HG02571 (cell line): ENCODE results near the gene ADRA2C.

Experiments used
- ATAC-seq: cut with Tn5 transposase; IDR thresholded peaks from one replicate; pipeline ENCODE4 v1.9.1; 2021; ENCODE audit warnings: mild to moderate bottlenecking, moderate library complexity; ENCODE audit not compliant: unreplicated experiment

ADRA2C gene

DNA sequence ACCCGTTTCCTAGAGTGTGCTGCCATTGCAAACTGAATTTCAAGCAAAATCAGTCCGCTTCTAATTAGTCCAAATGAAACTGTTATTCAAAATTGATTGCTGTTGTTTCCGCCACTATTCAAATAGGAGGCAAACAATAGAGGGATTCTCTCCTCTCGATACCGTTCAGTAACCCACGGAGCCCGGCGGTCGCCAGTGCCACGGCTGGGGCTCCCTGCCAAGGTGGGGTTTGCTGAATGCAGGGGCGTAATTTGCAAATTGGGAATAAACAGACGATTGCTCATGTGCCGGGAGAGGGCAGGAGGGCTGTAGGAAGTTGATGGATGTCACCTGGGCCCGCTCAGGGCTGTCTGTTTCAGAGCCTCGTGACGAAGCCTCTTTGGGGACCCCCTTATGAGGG, 8.8 kb downstream of the ADRA2C start:
- ATAC-seq = no peak

DNA sequence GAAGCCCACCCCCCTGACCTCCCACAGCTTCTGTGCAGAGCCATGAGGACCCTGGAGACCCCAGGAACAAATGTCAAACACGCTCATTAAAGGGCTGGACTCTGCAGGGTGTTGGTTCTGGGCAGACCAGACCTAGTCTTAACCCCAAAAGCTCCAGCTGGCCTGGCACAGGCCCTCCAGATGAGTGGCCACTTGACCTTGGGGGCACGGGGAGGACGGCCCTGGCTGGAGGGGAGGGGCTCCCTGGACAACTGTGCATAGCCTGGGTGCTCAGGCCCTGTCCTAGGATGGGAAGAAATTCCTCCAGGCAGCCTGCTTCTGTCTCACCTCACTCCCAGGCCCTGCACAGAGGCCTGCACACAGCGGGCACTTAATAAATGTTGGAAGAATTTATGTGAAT, 9.4 kb downstream of the ADRA2C start:
- no peak for ATAC-seq

- ATAC-seq = no peak
Observed at GRCh38 chr4:3776166-3777032, 10.2 kb downstream of the ADRA2C start.

GRCh38 chr4:3777033-3777390, 10.8 kb downstream of the ADRA2C start:
- ATAC-seq = no peak

- ATAC-seq = no peak
Observed at GRCh38 chr4:3777669-3778068, 11.5 kb downstream of the ADRA2C start.

GRCh38 chr4:3779509-3779908, 13.3 kb downstream of the ADRA2C start:
- no peak for ATAC-seq

DNA sequence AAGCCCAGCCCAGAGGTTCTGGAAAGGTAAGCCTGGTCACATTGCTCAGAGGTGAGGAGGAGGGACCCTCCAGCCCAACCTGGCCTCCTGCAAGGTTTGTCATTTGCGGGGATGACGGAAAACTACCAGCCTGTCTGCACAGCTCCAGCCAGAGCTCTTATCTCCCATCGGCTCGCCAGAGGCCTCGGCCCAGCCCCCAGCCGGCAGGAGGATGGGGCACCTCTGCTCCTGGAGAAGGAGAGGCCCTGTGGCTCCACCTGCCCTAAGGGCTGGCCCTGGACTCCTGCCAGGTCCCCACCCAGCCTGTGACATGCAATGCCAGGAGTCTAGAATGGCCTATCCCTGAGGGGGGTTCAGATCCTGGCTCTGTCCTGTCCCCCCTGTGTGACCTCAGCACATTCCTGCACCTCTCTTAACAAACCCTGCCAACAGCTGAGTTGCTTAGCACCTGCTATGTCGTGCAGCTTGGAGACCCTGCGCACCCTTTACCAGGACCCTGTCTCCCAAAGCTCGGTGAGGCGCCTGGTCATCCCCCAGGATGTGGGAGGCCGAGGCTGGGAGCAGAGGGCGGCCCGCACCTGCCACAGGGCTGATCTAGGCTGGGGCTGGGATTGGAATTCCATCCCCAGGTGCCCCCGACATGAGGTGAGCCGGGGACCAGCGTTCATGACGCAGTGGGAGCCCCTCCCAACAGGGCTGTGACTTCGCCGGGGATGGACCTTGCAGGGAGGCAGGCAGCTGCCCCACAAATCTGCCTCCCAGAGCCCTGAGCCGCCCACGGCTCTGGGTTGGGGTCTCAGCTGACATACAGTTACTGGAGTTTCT, 14.4 kb downstream of the ADRA2C start:
- no peak for ATAC-seq

GRCh38 chr4:3781193-3781886, 15.2 kb downstream of the ADRA2C start:
- ATAC-seq = no peak

DNA sequence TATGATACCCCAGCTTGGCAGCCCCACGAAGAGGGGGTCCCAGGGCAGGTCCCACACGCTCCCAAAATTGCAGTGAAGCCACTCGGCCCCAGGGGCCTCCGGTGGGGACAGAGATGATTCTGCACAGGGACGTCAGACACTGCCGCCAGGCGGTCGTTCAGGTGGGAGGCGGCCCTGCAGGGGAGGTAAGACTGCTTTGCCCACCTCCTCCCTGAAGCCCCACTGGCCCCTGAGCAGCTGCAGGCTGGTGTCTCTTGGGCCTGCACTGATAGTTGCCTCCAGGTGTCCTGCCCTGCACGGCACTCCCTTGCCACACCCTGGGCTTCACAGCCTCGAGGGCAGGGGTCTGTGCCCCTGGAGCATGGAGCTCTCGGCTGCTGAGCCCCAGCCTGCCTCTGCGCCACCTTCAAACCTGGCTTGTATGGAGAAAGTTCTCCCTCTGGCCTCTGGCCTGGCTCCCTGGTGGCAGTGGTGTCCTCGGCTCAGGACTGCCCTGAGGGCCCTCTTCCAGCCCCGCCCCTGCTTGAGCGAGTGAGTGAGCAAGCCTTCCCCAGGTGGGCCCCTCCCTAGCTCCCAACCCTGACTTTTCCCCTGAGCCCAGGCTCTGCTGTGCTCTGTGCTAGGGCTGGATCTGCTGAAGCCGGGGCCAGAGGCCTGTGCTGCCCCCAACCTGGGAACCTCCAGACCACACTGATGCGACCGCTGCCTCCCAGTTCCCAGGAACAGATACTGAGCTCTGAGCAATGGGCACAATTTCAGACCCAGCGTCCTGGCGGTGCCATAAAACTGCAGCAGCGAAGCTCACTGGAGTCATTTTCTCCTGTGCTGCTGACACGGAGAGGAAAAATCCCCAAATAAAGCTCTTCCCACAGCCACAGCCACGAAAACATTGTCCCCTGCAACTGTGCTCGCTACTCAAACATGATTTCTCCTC, 16.1 kb downstream of the ADRA2C start:
- no peak for ATAC-seq

GRCh38 chr4:3783693-3784306, 17.6 kb downstream of the ADRA2C start:
- no peak for ATAC-seq

DNA sequence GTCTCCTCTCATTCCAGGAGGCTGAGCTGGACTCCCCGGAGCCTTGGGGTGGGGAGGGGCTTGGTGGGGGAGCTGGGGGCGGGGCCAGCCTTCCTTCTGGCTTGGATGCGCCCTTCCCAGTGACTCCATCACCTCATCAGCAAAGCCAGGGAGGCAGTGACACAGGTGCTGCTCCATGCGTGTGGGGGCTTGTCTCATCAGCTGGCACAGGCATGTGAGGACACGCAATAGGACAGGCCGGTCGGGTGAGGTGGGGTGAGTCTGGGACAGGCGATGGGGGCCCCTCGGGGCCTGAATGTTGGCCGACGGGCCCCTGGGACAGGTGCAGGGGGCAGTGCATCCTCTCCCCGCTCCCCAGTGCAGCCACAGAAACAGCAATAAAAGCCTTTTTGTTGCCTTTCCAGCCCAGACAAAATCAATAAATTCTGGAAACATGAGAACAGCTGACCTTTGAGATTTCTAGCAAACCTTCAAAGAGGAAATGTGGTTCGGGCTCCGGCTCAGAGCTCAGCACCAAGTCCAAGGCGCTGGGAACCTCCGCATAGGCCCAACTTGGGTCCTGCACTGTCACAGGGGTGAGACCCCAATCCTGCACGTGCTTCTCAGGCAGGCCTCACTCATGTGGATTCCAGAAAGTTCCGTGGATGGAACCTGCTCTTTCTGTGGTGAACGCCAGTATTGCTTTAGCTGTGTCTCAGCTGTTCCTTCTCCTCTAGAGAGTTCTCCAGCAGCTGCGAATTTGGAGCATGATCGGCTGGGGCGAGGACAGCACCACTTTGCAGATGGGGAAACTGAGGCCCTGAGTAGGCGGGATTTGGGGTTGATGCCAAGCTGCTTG, 18.5 kb downstream of the ADRA2C start:
- ATAC-seq = no peak

DNA sequence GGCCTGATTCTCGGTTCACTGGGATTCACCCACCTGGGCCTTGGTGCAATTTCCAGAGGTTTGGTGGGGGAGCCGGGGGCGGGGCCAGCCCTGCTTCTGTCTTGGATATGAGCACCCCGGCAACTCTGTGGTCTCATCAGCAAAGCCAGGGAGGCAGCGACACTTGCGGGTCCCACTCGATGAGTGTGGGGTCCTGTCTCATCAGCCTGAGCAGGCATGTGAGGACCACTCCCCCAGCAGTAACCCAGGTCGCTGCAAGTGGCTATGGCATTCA, 19.0 kb downstream of the ADRA2C start:
- no peak for ATAC-seq

GRCh38 chr4:3786196-3786869, 20.1 kb downstream of the ADRA2C start:
- no peak for ATAC-seq

- no peak for ATAC-seq
Observed at GRCh38 chr4:3787489-3788365, 21.5 kb downstream of the ADRA2C start.

DNA sequence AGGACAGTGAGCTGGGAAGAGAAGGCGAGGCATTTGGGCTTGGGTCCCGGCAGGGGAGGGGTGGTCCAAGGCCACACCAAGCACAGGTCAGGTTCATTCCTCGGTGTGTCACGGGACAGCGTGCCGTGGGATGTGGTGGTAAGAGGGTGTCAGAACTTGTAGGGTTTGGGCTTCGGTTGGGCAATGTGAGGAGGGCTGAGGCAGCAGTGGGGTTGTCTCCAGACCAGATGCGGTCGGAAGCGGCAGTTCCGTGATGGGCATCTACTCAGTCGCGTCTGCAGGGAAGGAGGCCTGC, 22.1 kb downstream of the ADRA2C start:
- ATAC-seq = no peak

GRCh38 chr4:3789587-3789986, 23.4 kb downstream of the ADRA2C start:
- ATAC-seq = no peak

DNA sequence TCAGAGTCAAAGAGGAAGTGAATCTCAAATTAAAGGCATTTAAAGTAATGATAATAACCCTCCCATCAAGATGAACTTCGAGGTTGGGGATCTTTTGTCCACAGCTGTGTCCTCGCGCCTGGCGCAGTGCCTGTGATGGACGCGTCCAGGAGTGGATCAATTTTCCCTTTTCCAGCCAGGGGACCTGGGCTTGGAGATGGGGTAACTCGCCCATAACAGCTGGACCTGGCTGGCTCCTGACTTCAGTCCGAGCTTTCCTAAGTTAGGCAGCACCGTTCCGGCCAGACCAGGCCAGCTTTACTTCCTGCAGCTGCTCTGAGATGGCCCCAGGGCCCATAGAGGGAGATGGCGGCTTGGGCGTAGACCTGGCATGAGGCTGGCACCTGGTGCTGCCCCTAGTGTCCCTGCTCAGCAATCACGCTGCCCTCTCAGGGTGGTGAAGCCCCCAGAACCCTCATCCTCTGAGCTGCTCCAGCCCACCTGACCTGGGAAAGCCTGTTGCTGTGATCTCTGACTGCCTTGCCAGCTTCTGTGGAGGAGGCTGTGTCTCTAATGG, 23.9 kb downstream of the ADRA2C start:
- no peak for ATAC-seq

GRCh38 chr4:3791256-3791655, 25.1 kb downstream of the ADRA2C start:
- no peak for ATAC-seq
